Measurements from ENCODE around the gene UBE2V1. TPM values are rescaled to one million over a fixed set of nuclear protein-coding genes. Genes with fewer than 3 reads are reported as not detected.

UBE2V1 gene
- total RNA-seq, 2 experiments from 2014 or later, result 115 to 140 TPM

DNA sequence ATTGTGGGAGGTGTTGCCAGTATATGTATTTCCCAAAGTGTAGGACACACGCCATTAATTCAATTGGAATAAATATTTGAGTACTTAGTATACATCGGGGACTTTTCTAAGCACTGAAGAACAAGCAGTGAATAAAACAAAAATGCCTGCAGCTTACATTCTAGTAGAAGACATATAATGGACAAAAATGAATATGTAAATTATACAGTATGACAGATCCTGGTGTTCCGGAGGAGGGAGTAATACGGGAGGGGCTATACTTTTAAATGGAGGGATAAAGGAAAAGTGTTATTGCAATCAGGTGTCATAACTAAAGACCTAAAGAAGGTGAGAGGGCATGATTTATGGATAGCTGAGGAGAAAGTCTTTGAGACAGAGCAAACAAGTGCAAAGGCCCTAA is 15.1 kb downstream of the UBE2V1 start:
- H3K27ac Mint-ChIP-seq, result peak overlapping the region; percentile 18
- peaks cover 53% of the 10 kb centered on the region for H3K4me1 Mint-ChIP-seq (ENCODE audit: low read depth)
- H3K27me3 Mint-ChIP-seq, result no peaks in the 10 kb centered on the region
- CTCF ChIA-PET, result interaction anchor here (0.7 to 1.2 kb wide), 3 partner anchors 9 to 119 kb away, joined by 3 read pairs; no protein-coding TSS in a partner anchor
- Histone ChIP-seq H3K4me1 (ENCODE audit: insufficient read depth, low read length) (peaks cover 21% of the 10 kb centered on the region), H3K9me3 (ENCODE audit: control insufficient read depth in 1 of 2, insufficient read depth in 1 of 2, low read length in 2 of 2) (no peaks in the 10 kb centered on the region), H3K27ac (ENCODE audit: low read depth in 1 of 2, low read length in 2 of 2) (no peak overlapping the region), H3K4me3 (ENCODE audit: low read length) (no peak overlapping the region), H3K27me3 (ENCODE audit: control insufficient read depth in 1 of 2, insufficient read depth in 2 of 2, low read length in 2 of 2) (no peaks in the 10 kb centered on the region), H3K36me3 (ENCODE audit: insufficient read depth, low read length) (peaks cover 55% of the 10 kb centered on the region)
- peaks cover 62% of the 10 kb centered on the region for H3K36me3 Mint-ChIP-seq (ENCODE audit: low read depth)
- intact Hi-C loops (cut with DNase I, micrococcal nuclease), result no loop called here
- ATAC-seq (ENCODE audit: poor library complexity) (no peak), DNase-seq (no peak)
- POLR2A ChIA-PET, result interaction anchor here (0.5 to 2.2 kb wide), 4 partner anchors 8 to 68 kb away, joined by 3 to 6 read pairs (median 4); no protein-coding TSS in a partner anchor
- H3K4me3 Mint-ChIP-seq, result no peak overlapping the region
- TF ChIP-seq, protein P1, sequence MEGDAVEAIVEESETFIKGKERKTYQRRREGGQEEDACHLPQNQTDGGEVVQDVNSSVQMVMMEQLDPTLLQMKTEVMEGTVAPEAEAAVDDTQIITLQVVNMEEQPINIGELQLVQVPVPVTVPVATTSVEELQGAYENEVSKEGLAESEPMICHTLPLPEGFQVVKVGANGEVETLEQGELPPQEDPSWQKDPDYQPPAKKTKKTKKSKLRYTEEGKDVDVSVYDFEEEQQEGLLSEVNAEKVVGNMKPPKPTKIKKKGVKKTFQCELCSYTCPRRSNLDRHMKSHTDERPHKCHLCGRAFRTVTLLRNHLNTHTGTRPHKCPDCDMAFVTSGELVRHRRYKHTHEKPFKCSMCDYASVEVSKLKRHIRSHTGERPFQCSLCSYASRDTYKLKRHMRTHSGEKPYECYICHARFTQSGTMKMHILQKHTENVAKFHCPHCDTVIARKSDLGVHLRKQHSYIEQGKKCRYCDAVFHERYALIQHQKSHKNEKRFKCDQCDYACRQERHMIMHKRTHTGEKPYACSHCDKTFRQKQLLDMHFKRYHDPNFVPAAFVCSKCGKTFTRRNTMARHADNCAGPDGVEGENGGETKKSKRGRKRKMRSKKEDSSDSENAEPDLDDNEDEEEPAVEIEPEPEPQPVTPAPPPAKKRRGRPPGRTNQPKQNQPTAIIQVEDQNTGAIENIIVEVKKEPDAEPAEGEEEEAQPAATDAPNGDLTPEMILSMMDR (IDR thresholded peaks at IDR 0.05), result no peak
- H3K9me3 Mint-ChIP-seq, result no peaks in the 10 kb centered on the region

DNA sequence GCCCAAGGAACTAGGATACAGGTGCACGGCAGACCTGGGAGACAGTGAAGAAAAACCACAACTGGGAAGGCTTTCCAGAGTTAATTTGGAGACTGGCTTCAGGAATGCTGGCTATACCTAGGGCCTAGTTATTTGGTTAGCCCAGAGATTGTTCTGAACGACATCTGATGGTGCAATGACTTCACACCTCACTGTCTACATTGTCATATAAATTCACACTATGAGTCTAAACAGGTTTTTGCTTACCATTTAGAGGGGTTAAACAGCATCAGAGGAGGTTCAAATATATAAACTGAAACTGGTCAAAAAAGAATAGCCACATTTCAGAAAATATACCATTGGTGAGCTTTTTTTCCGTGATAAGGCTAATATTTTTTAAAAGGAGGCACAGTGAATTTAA is 16.7 kb downstream of the UBE2V1 start:
- H3K4me3 ChIP-seq (ENCODE audit: low read length), result no peak overlapping the region
- CTCF ChIA-PET, result no interaction called here
- peaks cover 43% of the 10 kb centered on the region for H3K4me1 Mint-ChIP-seq (ENCODE audit: low read depth)
- POLR2A ChIA-PET, result no interaction called here
- ATAC-seq (ENCODE audit: poor library complexity), result no peak
- H3K27ac ChIP-seq (ENCODE audit: low read depth in 1 of 2, low read length in 2 of 2), result no peak overlapping the region
- intact Hi-C loops (cut with DNase I, micrococcal nuclease), result no loop called here
- no peaks in the 10 kb centered on the region for H3K9me3 Mint-ChIP-seq
- H3K4me3 Mint-ChIP-seq, result no peak overlapping the region
- no peaks in the 10 kb centered on the region for H3K27me3 ChIP-seq (ENCODE audit: control insufficient read depth in 1 of 2, insufficient read depth in 2 of 2, low read length in 2 of 2)
- DNase-seq, result no peak
- H3K27ac Mint-ChIP-seq, result no peak overlapping the region
- H3K36me3 ChIP-seq (ENCODE audit: insufficient read depth, low read length), result peaks cover 59% of the 10 kb centered on the region
- peaks cover 12% of the 10 kb centered on the region for H3K4me1 ChIP-seq (ENCODE audit: insufficient read depth, low read length)
- H3K36me3 Mint-ChIP-seq (ENCODE audit: low read depth), result peaks cover 56% of the 10 kb centered on the region
- H3K9me3 ChIP-seq (ENCODE audit: control insufficient read depth in 1 of 2, insufficient read depth in 1 of 2, low read length in 2 of 2), result no peaks in the 10 kb centered on the region
- TF ChIP-seq, protein P1 (IDR thresholded peaks at IDR 0.05), result no peak
- H3K27me3 Mint-ChIP-seq, result no peaks in the 10 kb centered on the region

DNA sequence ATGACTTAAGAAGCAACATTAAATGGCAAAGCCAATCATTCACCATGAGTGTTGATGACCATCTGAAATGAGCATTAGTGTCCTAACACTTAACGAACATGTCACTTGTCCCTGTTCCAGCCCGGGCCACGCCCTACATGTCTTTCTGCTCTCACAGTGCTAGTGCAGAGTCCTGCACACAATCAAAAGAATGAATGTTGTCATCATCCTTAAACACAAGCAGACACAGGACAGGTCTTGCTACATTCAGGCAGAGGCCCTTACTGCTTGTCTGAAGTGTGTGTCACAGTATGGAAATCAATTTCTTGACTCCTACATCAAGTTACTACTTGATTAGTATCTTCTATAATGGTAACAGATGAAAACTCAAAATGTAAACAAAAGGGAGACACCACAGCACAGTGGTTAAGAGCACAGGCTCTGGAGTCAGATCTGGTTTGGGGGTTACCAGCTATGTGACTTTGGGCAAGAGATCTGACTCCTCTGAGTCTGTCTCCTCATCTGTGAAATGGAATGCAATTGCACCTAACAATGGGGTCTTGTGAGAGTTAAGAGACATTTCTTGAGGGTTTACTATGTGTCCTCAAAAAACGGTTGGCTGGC is 17.4 kb downstream of the UBE2V1 start:
- Histone ChIP-seq H3K4me3 (ENCODE audit: low read length) (no peak overlapping the region), H3K27me3 (ENCODE audit: control insufficient read depth in 1 of 2, insufficient read depth in 2 of 2, low read length in 2 of 2) (no peaks in the 10 kb centered on the region), H3K9me3 (ENCODE audit: control insufficient read depth in 1 of 2, insufficient read depth in 1 of 2, low read length in 2 of 2) (no peaks in the 10 kb centered on the region), H3K36me3 (ENCODE audit: insufficient read depth, low read length) (peaks cover 59% of the 10 kb centered on the region), H3K4me1 (ENCODE audit: insufficient read depth, low read length) (peaks cover 12% of the 10 kb centered on the region), H3K27ac (ENCODE audit: low read depth in 1 of 2, low read length in 2 of 2) (no peak overlapping the region)
- Mint-ChIP-seq H3K27me3 (no peaks in the 10 kb centered on the region), H3K9me3 (no peaks in the 10 kb centered on the region), H3K4me3 (no peak overlapping the region), H3K4me1 (ENCODE audit: low read depth) (peaks cover 45% of the 10 kb centered on the region), H3K36me3 (ENCODE audit: low read depth) (peaks cover 57% of the 10 kb centered on the region), H3K27ac (peak overlapping the region; percentile 66)
- ChIA-PET CTCF (no interaction called here), POLR2A (interaction anchor here (1.5 kb wide), 1 partner anchor 11 kb away, joined by 3 read pairs; no protein-coding TSS in a partner anchor)
- DNase-seq, result no peak
- no peak for ATAC-seq (ENCODE audit: poor library complexity)
- intact Hi-C loops (cut with DNase I, micrococcal nuclease), result no loop called here
- TF ChIP-seq, protein P1 (IDR thresholded peaks at IDR 0.05), result no peak

Data from CD4-positive, alpha-beta T cell (primary cell).